Body of pancreas (tissue), 4 donors: ENCODE results near the gene ADGRV1.

Experiments
- CTCF ChIP-seq, 7 experiments: fragments of 450-650 bp in 4 of 7; fragments of 200-600 bp in 3 of 7; sonication (generic) in 3 of 7; IDR thresholded peaks; one replicate each; pipeline ENCODE4 v1.5.1; 2016 to 2019; ENCODE audit warnings: antibody characterized with exemption in 7 of 7
- POLR2A ChIP-seq, 3 donors: fragments of 450-650 bp; IDR thresholded peaks; one replicate each; pipeline ENCODE4 v1.6.1; 2016; ENCODE audit warnings: antibody characterized with exemption in 3 of 3, mild to moderate bottlenecking in 2 of 3

- TF ChIP-seq CTCF (IDR thresholded peaks at IDR 0.05) (no peak), POLR2A (IDR thresholded peaks at IDR 0.05) (no peak)
These were observed 466.1 kb downstream of the ADGRV1 start for GRCh38 chr5:91024727-91025126.
